B cell (primary cell): ENCODE results near the gene HPX. TPM values are rescaled to one million over a fixed set of nuclear protein-coding genes. Genes with fewer than 3 reads are reported as not detected.

Experiments used
- ATAC-seq: fragments of 200-7000 bp; cut with Tn5 transposase; one replicate; pipeline ENCODE4 v1.10.0; 2021; ENCODE audit warnings: low read depth, mild to moderate bottlenecking, moderate number of reproducible peaks, moderate library complexity
- CTCF ChIA-PET: fragments of 350-600 bp; sonication (Branson Sonifier 250); formaldehyde crosslinking; loops from one replicate; lab custom pipeline; 2021; ENCODE audit warnings: antibody characterized with exemption, inconsistent platforms; lab: Charles Lee
- POLR2A ChIA-PET: fragments of 350-600 bp; sonication (Branson Sonifier 250); formaldehyde crosslinking; loops from one replicate; lab custom pipeline; 2021; ENCODE audit warnings: antibody characterized with exemption; lab: Charles Lee
- DNase-seq: peaks from one replicate; pipeline ENCODE4 v3.0.0; 2013
- H2AFZ ChIP-seq: 2 replicates; pipeline ENCODE4 v1.6.1; 2012; ENCODE audit warnings: mild to moderate bottlenecking, low read depth, low read length; ENCODE audit not compliant: insufficient read depth, poor library complexity, severe bottlenecking
- H3K27ac ChIP-seq, 2 donors: 1 replicate in 1 of 2; 2 replicates in 1 of 2; pipeline ENCODE4 v1.5.1; 2012 to 2013; ENCODE audit warnings: low read length in 2 of 2, mild to moderate bottlenecking in 2 of 2, moderate library complexity in 1 of 2
- H3K27me3 ChIP-seq, 4 experiments: fragments of 200-600 bp in 1 of 4; sonication (generic) in 1 of 4; replicated peaks in 1 of 4; 1 replicate in 2 of 4; 2 replicates in 2 of 4; pipeline versions ENCODE4 v1.6.1 to v1.7.0; 2013 to 2016; ENCODE audit warnings: low read length in 3 of 4, mild to moderate bottlenecking in 2 of 4, mixed read lengths in 1 of 4, moderate library complexity in 1 of 4; ENCODE audit not compliant: insufficient read depth in 4 of 4, control insufficient read depth in 3 of 4; ENCODE audit errors: control extremely low read depth in 1 of 4
- H3K36me3 ChIP-seq, 2 experiments: replicated peaks in 1 of 2; 1 replicate in 1 of 2; 2 replicates in 1 of 2; pipeline versions ENCODE4 v1.6.1 to v1.7.1; 2013; ENCODE audit warnings: low read length in 1 of 2; ENCODE audit not compliant: insufficient read depth in 2 of 2, control insufficient read depth in 1 of 2; ENCODE audit errors: control extremely low read depth in 1 of 2, extremely low read depth in 1 of 2
- H3K4me1 ChIP-seq, 2 donors: fragments of 200-600 bp in 1 of 2; sonication (generic) in 1 of 2; 1 replicate in 1 of 2; 2 replicates in 1 of 2; pipeline versions ENCODE4 v1.5.1 to v1.6.1; 2013 to 2017; ENCODE audit warnings: low read length in 2 of 2; ENCODE audit not compliant: control insufficient read depth in 2 of 2, insufficient read depth in 2 of 2
- H3K4me2 ChIP-seq: replicated peaks from 2 replicates; pipeline ENCODE3; 2012; ENCODE audit warnings: mild to moderate bottlenecking, low read depth, low read length; ENCODE audit not compliant: poor library complexity, severe bottlenecking
- H3K4me3 ChIP-seq, 5 experiments: fragments of 200-600 bp in 1 of 5; sonication (generic) in 1 of 5; 1 replicate in 3 of 5; 2 replicates in 2 of 5; pipeline versions ENCODE4 v1.5.1 to v1.7.0; 2011 to 2016; ENCODE audit warnings: low read length in 4 of 5, mild to moderate bottlenecking in 4 of 5, low read depth in 2 of 5, control low read depth in 1 of 5, moderate library complexity in 1 of 5; ENCODE audit not compliant: insufficient read depth in 1 of 5; ENCODE audit errors: control extremely low read depth in 1 of 5, extremely low read depth in 1 of 5
- H3K79me2 ChIP-seq: fragments of 200-600 bp; sonication (generic); one replicate; pipeline ENCODE4 v1.6.0; 2016; ENCODE audit warnings: low read length; ENCODE audit not compliant: control insufficient read depth, insufficient read depth
- H3K9ac ChIP-seq: fragments of 200-600 bp; sonication (generic); 2 replicates; pipeline ENCODE4 v1.6.1; 2017; ENCODE audit warnings: mild to moderate bottlenecking, low read length, moderate library complexity
- H3K9me3 ChIP-seq, 3 donors: one replicate each; pipeline versions ENCODE4 v1.6.1 to v1.7.1; 2013; ENCODE audit warnings: low read length in 2 of 3; ENCODE audit not compliant: control insufficient read depth in 2 of 3, insufficient read depth in 1 of 3; ENCODE audit errors: control extremely low read depth in 1 of 3
- H4K20me1 ChIP-seq: 2 replicates; pipeline ENCODE4 v1.6.0; 2012; ENCODE audit warnings: mild to moderate bottlenecking, low read length; ENCODE audit not compliant: insufficient read depth, control insufficient read depth, poor library complexity, severe bottlenecking
- H3K27ac Mint-ChIP-seq: one replicate; pipeline ENCODE4 v1.8.0; 2021; ENCODE audit warnings: mixed read lengths
- H3K27me3 Mint-ChIP-seq: one replicate; pipeline ENCODE4 v1.8.0; 2021; ENCODE audit warnings: mixed read lengths
- H3K4me1 Mint-ChIP-seq: one replicate; pipeline ENCODE4 v1.8.0; 2021; ENCODE audit warnings: mixed read lengths
- H3K4me3 Mint-ChIP-seq: one replicate; pipeline ENCODE4 v1.8.0; 2021; ENCODE audit warnings: mixed read lengths
- H3K9me3 Mint-ChIP-seq: one replicate; pipeline ENCODE4 v1.8.0; 2022; ENCODE audit warnings: mixed read lengths; ENCODE audit not compliant: insufficient read depth
- EZH2 ChIP-seq: IDR thresholded peaks from 2 replicates; pipeline ENCODE4 v1.6.1; 2012; ENCODE audit warnings: borderline replicate concordance, low read depth, mild to moderate bottlenecking, moderate library complexity, low read length; ENCODE audit not compliant: insufficient read depth, poor library complexity, severe bottlenecking
- WGBS: methylation state at CpG from one replicate; pipeline ENCODE4 v1.1.5; 2013; ENCODE audit warnings: missing lambda C conversion rate; ENCODE audit not compliant: insufficient coverage; 5-methylcytosine and 5-hydroxymethylcytosine counted together
- intact Hi-C: fragments of 100-400 bp; cut with micrococcal nuclease; formaldehyde crosslinking; loops from one replicate; pipeline ENCODE4 v1.10.0; 2022
- polyA plus RNA-seq: library from polyadenylated mRNA; depleted of rRNA; stranded (reverse); fragments of >200 nt; gene quantifications from 2 replicates; pipeline ENCODE4 v1.2.3, GENCODE V29; 2012
- total RNA-seq, 2 donors: library from RNA; stranded (reverse); fragments of 120-200 nt in 1 of 2; gene quantifications; 1 replicate in 1 of 2; 2 replicates in 1 of 2; pipeline versions ENCODE4 v1.2.3 to v1.2.4, GENCODE V29; 2013 to 2022
- TF ChIP-seq, protein P1 (sequence below): fragments of 200-600 bp; IDR thresholded peaks from one replicate; pipeline ENCODE4 v1.8.0; 2022; ENCODE audit warnings: antibody characterized with exemption, mild to moderate bottlenecking

The HPX gene
- total and polyA plus RNA-seq, 2 donors (not counting 1 experiment from before 2014, with no cell fraction given), result 0.64 to 1.1 TPM

DNA sequence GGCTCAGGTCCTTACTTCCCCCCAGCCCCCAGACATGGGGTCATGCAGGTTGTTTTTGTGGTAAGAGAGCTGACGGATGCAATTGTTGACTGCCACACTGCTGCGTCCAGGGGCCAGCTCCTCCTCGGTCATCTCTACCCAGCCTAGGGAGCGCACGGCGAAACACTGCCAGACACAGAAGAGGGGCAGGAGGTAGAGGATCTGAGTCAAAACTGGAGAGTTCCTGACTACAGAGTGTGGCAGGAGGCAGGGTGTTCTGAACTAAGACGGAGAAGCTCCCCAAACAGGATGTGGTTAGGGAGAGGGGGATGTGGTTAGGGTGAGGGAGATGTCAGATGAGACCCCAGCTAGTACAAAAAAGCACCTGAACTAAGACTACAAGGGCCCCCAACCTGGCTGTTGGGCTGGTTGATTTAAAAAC is 38.2 kb downstream of the HPX start:
- H3K4me1 ChIP-seq, result peaks cover 39 to 43% of the 10 kb centered on the region in 2 donors
- H3K9me3 ChIP-seq, result no peaks in the 10 kb centered on the region
- no peak for TF ChIP-seq EZH2
- TF ChIP-seq, protein P1, sequence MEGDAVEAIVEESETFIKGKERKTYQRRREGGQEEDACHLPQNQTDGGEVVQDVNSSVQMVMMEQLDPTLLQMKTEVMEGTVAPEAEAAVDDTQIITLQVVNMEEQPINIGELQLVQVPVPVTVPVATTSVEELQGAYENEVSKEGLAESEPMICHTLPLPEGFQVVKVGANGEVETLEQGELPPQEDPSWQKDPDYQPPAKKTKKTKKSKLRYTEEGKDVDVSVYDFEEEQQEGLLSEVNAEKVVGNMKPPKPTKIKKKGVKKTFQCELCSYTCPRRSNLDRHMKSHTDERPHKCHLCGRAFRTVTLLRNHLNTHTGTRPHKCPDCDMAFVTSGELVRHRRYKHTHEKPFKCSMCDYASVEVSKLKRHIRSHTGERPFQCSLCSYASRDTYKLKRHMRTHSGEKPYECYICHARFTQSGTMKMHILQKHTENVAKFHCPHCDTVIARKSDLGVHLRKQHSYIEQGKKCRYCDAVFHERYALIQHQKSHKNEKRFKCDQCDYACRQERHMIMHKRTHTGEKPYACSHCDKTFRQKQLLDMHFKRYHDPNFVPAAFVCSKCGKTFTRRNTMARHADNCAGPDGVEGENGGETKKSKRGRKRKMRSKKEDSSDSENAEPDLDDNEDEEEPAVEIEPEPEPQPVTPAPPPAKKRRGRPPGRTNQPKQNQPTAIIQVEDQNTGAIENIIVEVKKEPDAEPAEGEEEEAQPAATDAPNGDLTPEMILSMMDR, result no peak
- peak overlapping the region; percentile 90 for H3K27ac Mint-ChIP-seq
- peak overlapping the region; percentile 80 for H3K4me3 Mint-ChIP-seq
- ChIA-PET POLR2A (interaction anchor here (1.0 to 1.5 kb wide), 2 partner anchors 12 to 17 kb away, joined by 5 to 7 read pairs; partner anchors contain the start of gene SMPD1), CTCF (interaction anchor here (1.4 to 6.0 kb wide), 4 partner anchors 12 to 42 kb away, joined by 4 to 49 read pairs (median 12); partner anchors contain the start of genes APBB1 and SMPD1)
- DNase-seq (peak; percentile 81), ATAC-seq (peak; percentile 83)
- no peaks in the 10 kb centered on the region for H4K20me1 ChIP-seq
- peak overlapping the region; percentile 53 for H3K9ac ChIP-seq
- no peaks in the 10 kb centered on the region for H3K27me3 ChIP-seq
- 0% methylated on average over 7 of the region's 7 CpGs for WGBS
- H3K36me3 ChIP-seq, result peaks cover 0 to 5% of the 10 kb centered on the region in 2 experiments
- peak overlapping the region; percentile 83 for H3K4me2 ChIP-seq
- H3K79me2 ChIP-seq, result no peaks in the 10 kb centered on the region
- no peaks in the 10 kb centered on the region for H3K9me3 Mint-ChIP-seq
- H2AFZ ChIP-seq, result peak overlapping the region; percentile 44
- intact Hi-C loops, result loop anchor here (1.0 kb wide), 1 partner anchor 16 kb away; no protein-coding TSS in a partner anchor
- H3K4me1 Mint-ChIP-seq, result peaks cover 59% of the 10 kb centered on the region
- H3K27ac ChIP-seq, result peak overlapping the region; percentile 60 to 62
- H3K4me3 ChIP-seq, result peak overlapping the region in 4 of 5 experiments; percentile 10 to 51 (median 34)
- no peaks in the 10 kb centered on the region for H3K27me3 Mint-ChIP-seq

DNA sequence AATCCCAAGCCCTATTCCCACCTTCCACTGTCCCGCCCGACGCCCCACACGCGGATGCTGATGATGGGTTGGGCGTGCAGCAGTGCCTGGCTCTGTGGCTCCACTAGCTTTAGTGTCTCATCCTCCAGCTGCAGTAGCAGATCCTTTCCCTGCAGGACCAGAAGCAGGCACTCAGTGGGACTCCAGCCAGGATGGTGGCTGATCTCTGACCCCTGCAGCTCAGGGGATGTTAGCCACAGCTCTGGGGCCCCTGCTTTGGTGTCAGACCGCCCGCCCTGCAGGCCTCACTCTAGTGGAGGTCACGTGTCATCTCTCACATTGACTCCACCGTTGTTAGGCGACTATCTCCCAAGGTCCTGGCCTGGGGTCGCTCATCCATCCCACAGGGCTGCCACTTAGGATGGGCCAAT is 38.7 kb downstream of the HPX start:
- no peaks in the 10 kb centered on the region for H3K27me3 Mint-ChIP-seq
- peak overlapping the region; percentile 83 for H3K4me2 ChIP-seq
- H3K27ac ChIP-seq, result peak overlapping the region; percentile 60 to 62
- peaks cover 57% of the 10 kb centered on the region for H3K4me1 Mint-ChIP-seq
- intact Hi-C loops, result loop anchor here (1.0 kb wide), 1 partner anchor 16 kb away; no protein-coding TSS in a partner anchor
- peaks cover 0 to 6% of the 10 kb centered on the region in 2 experiments for H3K36me3 ChIP-seq
- no peaks in the 10 kb centered on the region for H3K9me3 ChIP-seq
- H3K27me3 ChIP-seq, result no peaks in the 10 kb centered on the region
- peak overlapping the region; percentile 44 for H2AFZ ChIP-seq
- H3K79me2 ChIP-seq, result no peaks in the 10 kb centered on the region
- ATAC-seq, result peak; percentile 16
- H3K9ac ChIP-seq, result peak overlapping the region; percentile 53
- CTCF ChIA-PET, result interaction anchor here (1.4 to 6.0 kb wide), 4 partner anchors 12 to 42 kb away, joined by 4 to 49 read pairs (median 12); partner anchors contain the start of genes APBB1 and SMPD1
- POLR2A ChIA-PET, result interaction anchor here (1.0 kb wide), 1 partner anchor 18 kb away, joined by 5 read pairs; no protein-coding TSS in a partner anchor
- H4K20me1 ChIP-seq, result no peaks in the 10 kb centered on the region
- WGBS, result 67% methylated on average over 12 of the region's 12 CpGs
- TF ChIP-seq, protein P1, result no peak
- TF ChIP-seq EZH2, result no peak
- peak overlapping the region in 3 of 5 experiments; percentile 10 to 51 (median 38) for H3K4me3 ChIP-seq
- H3K4me1 ChIP-seq, result peaks cover 39 to 43% of the 10 kb centered on the region in 2 donors
- H3K4me3 Mint-ChIP-seq, result peak overlapping the region; percentile 80
- DNase-seq, result no peak
- no peaks in the 10 kb centered on the region for H3K9me3 Mint-ChIP-seq
- peak overlapping the region; percentile 90 for H3K27ac Mint-ChIP-seq
